Neural progenitor cell (in vitro differentiated cells): ENCODE data around the gene PROB1. TPM values are rescaled to one million over a fixed set of nuclear protein-coding genes. Genes with fewer than 3 reads are reported as not detected.

Source experiments
- DNase-seq: peaks from one replicate; pipeline ENCODE4 v3.0.0-alpha.2; 2016; ENCODE audit warnings: low spot score
- H2AFZ ChIP-seq: fragments of 200-600 bp; sonication (generic); replicated peaks from 2 replicates; pipeline ENCODE4 v1.6.1; 2016; ENCODE audit warnings: antibody characterized with exemption
- H3F3A ChIP-seq: fragments of 200-600 bp; sonication (generic); 2 replicates; pipeline ENCODE4 v1.6.1; 2016; ENCODE audit warnings: antibody characterized with exemption, low read depth
- H3K27ac ChIP-seq: fragments of 200-600 bp; sonication (generic); 2 replicates; pipeline ENCODE4 v1.5.1; 2016; ENCODE audit warnings: mild to moderate bottlenecking
- H3K27me3 ChIP-seq: fragments of 200-600 bp; sonication (generic); 2 replicates; pipeline ENCODE4 v1.6.1; 2016; ENCODE audit warnings: mild to moderate bottlenecking, moderate library complexity
- H3K36me3 ChIP-seq: fragments of 200-600 bp; sonication (generic); 2 replicates; pipeline ENCODE4 v1.5.1; 2016
- H3K4me1 ChIP-seq: fragments of 200-600 bp; sonication (generic); 2 replicates; pipeline ENCODE4 v1.6.1; 2016; ENCODE audit warnings: mixed run types
- H3K4me2 ChIP-seq: fragments of 200-600 bp; sonication (generic); 2 replicates; pipeline ENCODE4 v1.6.1; 2016
- H3K4me3 ChIP-seq: fragments of 200-600 bp; sonication (generic); 2 replicates; pipeline ENCODE4 v1.5.1; 2016
- H3K79me2 ChIP-seq: fragments of 200-600 bp; sonication (generic); 2 replicates; pipeline ENCODE4 v1.6.1; 2016; ENCODE audit warnings: low read depth
- H3K9ac ChIP-seq: fragments of 200-600 bp; sonication (generic); 2 replicates; pipeline ENCODE4 v1.6.1; 2016
- H3K9me3 ChIP-seq: fragments of 200-600 bp; sonication (generic); 2 replicates; pipeline ENCODE4 v1.5.1; 2016; ENCODE audit warnings: low read depth
- H4K20me1 ChIP-seq: fragments of 200-600 bp; sonication (generic); 2 replicates; pipeline ENCODE4 v1.6.1; 2016; ENCODE audit warnings: low read depth
- H3K27ac Mint-ChIP-seq: 3 replicates; pipeline ENCODE4 v1.8.0; 2021; ENCODE audit warnings: mixed read lengths
- H3K27me3 Mint-ChIP-seq: 2 replicates; pipeline ENCODE4 v1.8.0; 2022; ENCODE audit warnings: low read depth, mild to moderate bottlenecking, inconsistent platforms, moderate library complexity, mixed read lengths; ENCODE audit not compliant: insufficient read depth
- H3K36me3 Mint-ChIP-seq: 3 replicates; pipeline ENCODE4 v1.8.0; 2021; ENCODE audit warnings: mixed read lengths
- H3K4me1 Mint-ChIP-seq: 3 replicates; pipeline ENCODE4 v1.8.0; 2021; ENCODE audit warnings: mixed read lengths
- H3K4me3 Mint-ChIP-seq: 3 replicates; pipeline ENCODE4 v1.8.0; 2021; ENCODE audit warnings: mild to moderate bottlenecking, moderate library complexity, mixed read lengths
- H3K9me3 Mint-ChIP-seq: 3 replicates; pipeline ENCODE4 v1.8.0; 2020; ENCODE audit warnings: mixed read lengths
- CTCF ChIP-seq: fragments of 200-600 bp; sonication (generic); IDR thresholded peaks from 2 replicates; pipeline ENCODE4 v1.5.1; 2017; ENCODE audit warnings: antibody characterized with exemption, mild to moderate bottlenecking
- EZH2 ChIP-seq: fragments of 200-600 bp; sonication (generic); IDR thresholded peaks from 2 replicates; pipeline ENCODE4 v1.6.1; 2017; ENCODE audit warnings: antibody characterized with exemption, mild to moderate bottlenecking, moderate library complexity
- EZH2phosphoT487 ChIP-seq: fragments of 200-600 bp; sonication (generic); IDR thresholded peaks from 2 replicates; pipeline ENCODE4 v1.6.1; 2017; ENCODE audit warnings: antibody characterized with exemption
- total RNA-seq: library from RNA; depleted of rRNA; stranded (reverse); fragments of >200 nt; gene quantifications from 2 replicates; pipeline ENCODE4 v1.2.3, GENCODE V29; 2015; ENCODE audit warnings: low replicate concordance

PROB1 gene
- total RNA-seq, 1 donor from 2014 or later: 0.67 TPM

DNA sequence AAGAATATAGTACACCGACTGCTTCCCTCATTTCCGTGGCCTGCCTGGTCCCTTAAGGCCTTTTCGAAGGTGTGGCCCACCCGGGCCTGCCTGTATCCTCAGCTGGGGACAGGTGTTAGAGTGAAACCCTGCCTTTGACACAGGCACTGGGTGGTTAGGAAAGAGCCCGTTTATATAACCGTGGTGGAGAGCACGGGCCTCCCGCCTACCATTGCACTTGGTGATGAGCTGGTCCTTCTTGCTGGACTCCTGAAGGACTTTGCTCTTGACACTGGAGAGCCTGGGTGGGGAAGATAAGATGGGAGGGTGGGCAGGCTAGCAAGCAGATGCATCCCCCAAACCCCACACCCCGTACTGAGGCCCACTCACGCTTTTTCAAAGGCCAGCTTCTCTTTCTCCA is 6.6 kb upstream of the PROB1 start:
- Mint-ChIP-seq H3K4me3 (no peak overlapping the region), H3K4me1 (peaks cover 32% of the 10 kb centered on the region), H3K36me3 (peaks cover 11% of the 10 kb centered on the region), H3K9me3 (no peaks in the 10 kb centered on the region), H3K27me3 (no peaks in the 10 kb centered on the region), H3K27ac (no peak overlapping the region)
- Histone ChIP-seq H2AFZ (no peak overlapping the region), H3K4me1 (peaks cover 6% of the 10 kb centered on the region), H3K27me3 (no peaks in the 10 kb centered on the region), H3K4me3 (no peak overlapping the region), H3K4me2 (no peak overlapping the region), H3K27ac (no peak overlapping the region), H4K20me1 (no peaks in the 10 kb centered on the region), H3F3A (peaks cover 24% of the 10 kb centered on the region), H3K9me3 (no peaks in the 10 kb centered on the region), H3K9ac (no peak overlapping the region), H3K36me3 (no peaks in the 10 kb centered on the region), H3K79me2 (no peaks in the 10 kb centered on the region)
- no peak for TF ChIP-seq CTCF
- no peak for TF ChIP-seq EZH2phosphoT487
- TF ChIP-seq EZH2: no peak
- DNase-seq: no peak

- H3K27ac Mint-ChIP-seq: no peak overlapping the region
- H3K4me1 Mint-ChIP-seq: peaks cover 28% of the 10 kb centered on the region
- TF ChIP-seq EZH2phosphoT487 (no peak), EZH2 (no peak), CTCF (no peak)
These were observed 4.7 kb upstream of the PROB1 start for GRCh38 chr5:139399501-139400121.

DNA sequence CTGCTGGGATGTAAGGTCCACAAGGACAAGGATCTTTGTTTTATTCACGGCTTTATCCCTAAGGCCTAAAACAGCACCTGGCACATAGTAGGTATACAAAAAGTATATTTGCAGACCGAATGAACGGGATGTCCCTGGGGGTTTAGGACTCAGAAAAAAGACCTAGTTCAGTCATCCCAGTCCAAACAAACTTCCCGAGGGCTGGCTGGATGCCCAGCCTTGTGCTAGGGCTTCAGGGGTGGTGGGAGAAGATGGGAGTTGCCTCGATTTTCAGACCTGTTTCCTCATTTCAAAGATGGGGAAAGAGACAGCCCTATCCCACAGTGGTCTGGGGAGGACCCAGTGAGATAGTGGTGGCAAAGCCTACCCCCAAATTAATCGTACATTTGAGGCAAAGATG is 3.0 kb upstream of the PROB1 start:
- Mint-ChIP-seq H3K9me3 (no peaks in the 10 kb centered on the region), H3K4me1 (peaks cover 14% of the 10 kb centered on the region), H3K27ac (no peak overlapping the region), H3K4me3 (no peak overlapping the region), H3K36me3 (peaks cover 15% of the 10 kb centered on the region), H3K27me3 (peaks cover 16% of the 10 kb centered on the region)
- Histone ChIP-seq H3K79me2 (no peaks in the 10 kb centered on the region), H3K4me3 (no peak overlapping the region), H4K20me1 (no peaks in the 10 kb centered on the region), H3K9me3 (no peaks in the 10 kb centered on the region), H3K27me3 (peaks cover 35% of the 10 kb centered on the region), H3K9ac (no peak overlapping the region), H2AFZ (no peak overlapping the region), H3K27ac (no peak overlapping the region), H3K4me2 (no peak overlapping the region), H3F3A (peaks cover 19% of the 10 kb centered on the region), H3K4me1 (peaks cover 12% of the 10 kb centered on the region), H3K36me3 (no peaks in the 10 kb centered on the region)
- TF ChIP-seq EZH2phosphoT487 (no peak), EZH2 (no peak), CTCF (no peak)
- no peak for DNase-seq

More at GRCh38 chr5:139399501-139400121, 4.7 kb upstream of the PROB1 start:
- no peak for DNase-seq
- no peak overlapping the region for H2AFZ ChIP-seq
- H4K20me1 ChIP-seq: no peaks in the 10 kb centered on the region
- H3K4me1 ChIP-seq: peaks cover 10% of the 10 kb centered on the region
- H3K79me2 ChIP-seq: no peaks in the 10 kb centered on the region
- Mint-ChIP-seq H3K4me3 (no peak overlapping the region), H3K27me3 (peaks cover 8% of the 10 kb centered on the region), H3K36me3 (peaks cover 15% of the 10 kb centered on the region), H3K9me3 (no peaks in the 10 kb centered on the region)
- no peaks in the 10 kb centered on the region for H3K36me3 ChIP-seq
- H3K4me3 ChIP-seq: no peak overlapping the region
- no peak overlapping the region for H3K9ac ChIP-seq
- peaks cover 33% of the 10 kb centered on the region for H3F3A ChIP-seq
- H3K27ac ChIP-seq: no peak overlapping the region
- H3K9me3 ChIP-seq: no peaks in the 10 kb centered on the region
- H3K27me3 ChIP-seq: peaks cover 18% of the 10 kb centered on the region
- no peak overlapping the region for H3K4me2 ChIP-seq
